Heart left ventricle (tissue), 13 donors: ENCODE measurements around the gene MEX3D.
"Not testable (repeated sequence)": the region's sequence is repeated elsewhere in the genome, so short reads cannot be mapped to it uniquely, and the experiment has no call there.

ENCODE experiments used
- CTCF ChIP-seq, 12 donors: fragments of 200-600 bp; sonication (generic) in 4 of 12; IDR thresholded peaks; one replicate each; pipeline versions ENCODE4 v1.5.0 to v1.8.0; 2018 to 2022; ENCODE audit warnings: antibody characterized with exemption in 12 of 12, mild to moderate bottlenecking in 5 of 12
- POLR2A ChIP-seq, 2 donors: fragments of 450-650 bp; IDR thresholded peaks; one replicate each; pipeline ENCODE4 v1.6.1; 2017; ENCODE audit warnings: antibody characterized with exemption in 2 of 2, mild to moderate bottlenecking in 2 of 2, moderate library complexity in 2 of 2
- donor health status: ischemic (EF 13 %, LVEDD 7.1; RV severe dilation, severe dysfunction).
- donor health status: DM: no; HTN: yes; CAD: no.
- donor health status: DM: no; HTN: no; CAD: no.
- donor health status: ischemic (EF 25% LVEDD 6.9; RV normal size, moderate dysfunction).
- donor health status: ischemic (EF 25% LVEDD 5.7; RV mildly dilated, moderate dysfunction).
- donor health status: ischemic (EF 35%, LVEDD 5.7; RV mildly dilated, moderate dysfunction).
- donor health status: nonischemic (EF 11% LVEDD 7.7; RV severe dilation, severe dysfunction).
- donor health status: DM: yes; HTN: yes; CAD: no.
- donor health status: PGD.
- donor health status: ischemic (EF 29% LVEDD 5.4; RV normal size, mild dysfunction).
- donor health status: nonischemic (EF 23%, LVEDD 6.1; RV moderate dilation, normal function).

- not testable (repeated sequence) for TF ChIP-seq CTCF, POLR2A (IDR thresholded peaks at IDR 0.05)
Observed at GRCh38 chr19:1539749-1540148, 28.4 kb downstream of the MEX3D start.
